Ascending aorta (tissue), 2 donors: ENCODE results near the gene C19orf81. TPM values are rescaled to one million over a fixed set of nuclear protein-coding genes. Genes with fewer than 3 reads are reported as not detected.
"Not testable (repeated sequence)": the region's sequence is repeated elsewhere in the genome, so short reads cannot be mapped to it uniquely, and the experiment has no call there.

Source experiments
- DNase-seq, 2 donors: peaks; one replicate each; pipeline ENCODE4 v3.0.0-alpha.2; 2019; ENCODE audit warnings: low spot score in 2 of 2
- H3K27ac ChIP-seq, 2 donors: fragments of 200-600 bp; sonication (generic); one replicate each; pipeline ENCODE4 v1.5.1; 2016 to 2017; ENCODE audit warnings: mild to moderate bottlenecking in 1 of 2
- H3K27me3 ChIP-seq: fragments of 200-600 bp; sonication (generic); one replicate; pipeline ENCODE4 v1.5.1; 2017
- H3K36me3 ChIP-seq, 2 donors: fragments of 200-600 bp; sonication (generic); one replicate each; pipeline ENCODE4 v1.5.1; 2016
- H3K4me1 ChIP-seq, 2 donors: fragments of 200-600 bp; sonication (generic); one replicate each; pipeline ENCODE4 v1.5.1; 2016 to 2017; ENCODE audit warnings: mild to moderate bottlenecking in 1 of 2
- H3K4me3 ChIP-seq, 2 donors: fragments of 200-600 bp; sonication (generic); one replicate each; pipeline ENCODE4 v1.5.1; 2016 to 2017; ENCODE audit warnings: mild to moderate bottlenecking in 1 of 2
- H3K9me3 ChIP-seq, 2 donors: fragments of 200-600 bp; sonication (generic); one replicate each; pipeline ENCODE4 v1.5.1; 2016
- CTCF ChIP-seq, 3 experiments: fragments of 200-600 bp in 2 of 3; fragments of 450-650 bp in 1 of 3; sonication (generic) in 2 of 3; IDR thresholded peaks; one replicate each; pipeline ENCODE4 v1.5.1; 2016 to 2019; ENCODE audit warnings: antibody characterized with exemption in 3 of 3, mild to moderate bottlenecking in 1 of 3, moderate library complexity in 1 of 3
- intact Hi-C: fragments of 100-400 bp; cut with DNase I; formaldehyde crosslinking; loops from one replicate; pipeline ENCODE4 v1.15.1; 2023
- total RNA-seq: library from RNA; depleted of rRNA; stranded (reverse); fragments of >200 nt; gene quantifications from one replicate; pipeline ENCODE4 v1.1.0, GENCODE V29; 2016

Gene C19orf81
- not detected for total RNA-seq

GRCh38 chr19:50649433-50650391 lies at the start of gene C19orf81:
Gene C19orf81 (plus strand): TSS chr19:50649445. CDS start chr19:50649445, 0 bp downstream.
- Histone ChIP-seq H3K27me3 (no peaks in the 10 kb centered on the region), H3K4me3 (no peak within 1 kb of the TSS), H3K27ac (no peak within 1 kb of the TSS), H3K9me3 (peaks cover 0 to under 1% of the 10 kb centered on the region in 2 donors), H3K4me1 (no peaks in the 10 kb centered on the region), H3K36me3 (no peaks in the 10 kb centered on the region)
- no peak for TF ChIP-seq CTCF (IDR thresholded peaks at IDR 0.05)
- intact Hi-C loops, result no loop called here
- DNase-seq, result no peak

- Histone ChIP-seq H3K4me1 (no peaks in the 10 kb centered on the region), H3K4me3 (no peak overlapping the region), H3K27me3 (no peaks in the 10 kb centered on the region), H3K9me3 (no peaks in the 10 kb centered on the region), H3K27ac (no peak overlapping the region), H3K36me3 (no peaks in the 10 kb centered on the region)
- intact Hi-C loops, result no loop called here
- TF ChIP-seq CTCF (IDR thresholded peaks at IDR 0.05), result no peak
- DNase-seq, result no peak
These were observed 47.7 kb upstream of the C19orf81 start for GRCh38 chr19:50601407-50602088.

- no peaks in the 10 kb centered on the region for H3K36me3 ChIP-seq
- H3K9me3 ChIP-seq, result no peaks in the 10 kb centered on the region
- intact Hi-C loops, result no loop called here
- no peaks in the 10 kb centered on the region for H3K4me1 ChIP-seq
- no peak for TF ChIP-seq CTCF (IDR thresholded peaks at IDR 0.05)
- no peak for DNase-seq
- no peak overlapping the region for H3K4me3 ChIP-seq
- H3K27ac ChIP-seq, result no peak overlapping the region
- H3K27me3 ChIP-seq, result no peaks in the 10 kb centered on the region
These were observed 47.2 kb upstream of the C19orf81 start for GRCh38 chr19:50602089-50602422.

GRCh38 chr19:50602496-50602895 lies 46.7 kb upstream of the C19orf81 start:
- no peaks in the 10 kb centered on the region for H3K36me3 ChIP-seq

GRCh38 chr19:50602935-50603334 lies 46.3 kb upstream of the C19orf81 start:
- no peak overlapping the region for H3K27ac ChIP-seq
- TF ChIP-seq CTCF (IDR thresholded peaks at IDR 0.05), result no peak
- no peaks in the 10 kb centered on the region for H3K9me3 ChIP-seq
- no peak for DNase-seq
- intact Hi-C loops, result no loop called here
- H3K4me3 ChIP-seq, result no peak overlapping the region
- H3K27me3 ChIP-seq, result no peaks in the 10 kb centered on the region
- no peaks in the 10 kb centered on the region for H3K4me1 ChIP-seq
- no peaks in the 10 kb centered on the region for H3K36me3 ChIP-seq

More at GRCh38 chr19:50602496-50602895, 46.7 kb upstream of the C19orf81 start:
- DNase-seq, result no peak
- intact Hi-C loops, result no loop called here
- Histone ChIP-seq H3K27me3 (no peaks in the 10 kb centered on the region), H3K9me3 (no peaks in the 10 kb centered on the region), H3K27ac (no peak overlapping the region), H3K4me3 (no peak overlapping the region), H3K4me1 (no peaks in the 10 kb centered on the region)
- TF ChIP-seq CTCF (IDR thresholded peaks at IDR 0.05), result no peak

- H3K27ac ChIP-seq, H3K4me3 ChIP-seq, DNase-seq, H3K36me3 ChIP-seq, H3K9me3 ChIP-seq, intact Hi-C loops, H3K27me3 ChIP-seq, H3K4me1 ChIP-seq: not testable (repeated sequence)
These were observed 44.8 kb upstream of the C19orf81 start for GRCh38 chr19:50604264-50605073.

- H3K4me1 ChIP-seq, H3K9me3 ChIP-seq, H3K4me3 ChIP-seq, DNase-seq, H3K27me3 ChIP-seq, intact Hi-C loops, H3K36me3 ChIP-seq, H3K27ac ChIP-seq: not testable (repeated sequence)
These were observed 43.0 kb upstream of the C19orf81 start for GRCh38 chr19:50606059-50606836.
